ENCODE data around the gene TBC1D16. TPM values are rescaled to one million over a fixed set of nuclear protein-coding genes. Genes with fewer than 3 reads are reported as not detected.
A peak's percentile ranks its signal among the peaks of the same experiment; 100 is the strongest.

Gene TBC1D16
- total RNA-seq, 1 donor from 2014 or later: 197 TPM

GRCh38 chr17:80034791-80035686 is 633 bp downstream of the TBC1D16 start:
- Mint-ChIP-seq H3K27me3 (ENCODE audit: unreplicated experiment) (peaks cover 17% of the 10 kb centered on the region), H3K4me3 (ENCODE audit: unreplicated experiment) (peak overlapping the region; percentile 96), H3K4me1 (ENCODE audit: low read depth, unreplicated experiment) (peaks cover 41% of the 10 kb centered on the region), H3K36me3 (ENCODE audit: unreplicated experiment) (no peaks in the 10 kb centered on the region), H3K27ac (ENCODE audit: unreplicated experiment) (peak overlapping the region; percentile 96), H3K9me3 (ENCODE audit: unreplicated experiment) (peaks cover 12% of the 10 kb centered on the region)
- no peak for TF ChIP-seq CTCF (IDR thresholded peaks at IDR 0.05; ENCODE audit: partially characterized antibody, unreplicated experiment)
- DNase-seq: peak; percentile 36

- Mint-ChIP-seq H3K36me3 (ENCODE audit: unreplicated experiment) (no peaks in the 10 kb centered on the region), H3K27ac (ENCODE audit: unreplicated experiment) (no peak overlapping the region)
Observed at GRCh38 chr17:80033840-80034239, 1.8 kb downstream of the TBC1D16 start.

GRCh38 chr17:80032614-80033171 is 3.0 kb downstream of the TBC1D16 start:
- DNase-seq: no peak
- H3K9me3 Mint-ChIP-seq (ENCODE audit: unreplicated experiment): peaks cover 26% of the 10 kb centered on the region
- TF ChIP-seq CTCF (IDR thresholded peaks at IDR 0.05; ENCODE audit: partially characterized antibody, unreplicated experiment): no peak
- H3K27ac Mint-ChIP-seq (ENCODE audit: unreplicated experiment): peak overlapping the region; percentile 92
- H3K36me3 Mint-ChIP-seq (ENCODE audit: unreplicated experiment): no peaks in the 10 kb centered on the region
- H3K4me1 Mint-ChIP-seq (ENCODE audit: low read depth, unreplicated experiment): peaks cover 59% of the 10 kb centered on the region
- peaks cover 29% of the 10 kb centered on the region for H3K27me3 Mint-ChIP-seq (ENCODE audit: unreplicated experiment)
- H3K4me3 Mint-ChIP-seq (ENCODE audit: unreplicated experiment): peak overlapping the region; percentile 96

More at GRCh38 chr17:80033840-80034239, 1.8 kb downstream of the TBC1D16 start:
- no peak for TF ChIP-seq CTCF (IDR thresholded peaks at IDR 0.05; ENCODE audit: partially characterized antibody, unreplicated experiment)
- peaks cover 24% of the 10 kb centered on the region for H3K27me3 Mint-ChIP-seq (ENCODE audit: unreplicated experiment)
- H3K4me1 Mint-ChIP-seq (ENCODE audit: low read depth, unreplicated experiment): peaks cover 52% of the 10 kb centered on the region
- peaks cover 21% of the 10 kb centered on the region for H3K9me3 Mint-ChIP-seq (ENCODE audit: unreplicated experiment)
- DNase-seq: no peak
- H3K4me3 Mint-ChIP-seq (ENCODE audit: unreplicated experiment): peak overlapping the region; percentile 96

- TF ChIP-seq CTCF (IDR thresholded peaks at IDR 0.05; ENCODE audit: partially characterized antibody, unreplicated experiment): no peak
- Mint-ChIP-seq H3K27ac (ENCODE audit: unreplicated experiment) (peak overlapping the region; percentile 92), H3K4me1 (ENCODE audit: low read depth, unreplicated experiment) (peaks cover 59% of the 10 kb centered on the region), H3K9me3 (ENCODE audit: unreplicated experiment) (peaks cover 22% of the 10 kb centered on the region), H3K4me3 (ENCODE audit: unreplicated experiment) (peak overlapping the region; percentile 96), H3K36me3 (ENCODE audit: unreplicated experiment) (no peaks in the 10 kb centered on the region), H3K27me3 (ENCODE audit: unreplicated experiment) (peaks cover 26% of the 10 kb centered on the region)
- no peak for DNase-seq
Observed at GRCh38 chr17:80031691-80032430, 3.8 kb downstream of the TBC1D16 start.

All from glutamatergic neuron (in vitro differentiated cells).